NCI-H748 (cell line): ENCODE measurements around the gene KIRREL3.
"Not testable (repeated sequence)": the region's sequence is repeated elsewhere in the genome, so short reads cannot be mapped to it uniquely, and the experiment has no call there.

Experiments used
- DNase-seq: peaks from one replicate; lab custom pipeline; 2025; ENCODE audit not compliant: unreplicated experiment; lab: John Stamatoyannopoulos, UW

Gene KIRREL3

GRCh38 chr11:126959700-126960099, 40.9 kb downstream of the KIRREL3 start:
- DNase-seq = no peak

GRCh38 chr11:126956635-126957034, 43.9 kb downstream of the KIRREL3 start:
- no peak for DNase-seq

GRCh38 chr11:126952533-126952932, 48.0 kb downstream of the KIRREL3 start:
- not testable (repeated sequence) for DNase-seq

- no peak for DNase-seq
Measured at GRCh38 chr11:126951465-126951864, 49.1 kb downstream of the KIRREL3 start.

GRCh38 chr11:126949066-126949891, 51.3 kb downstream of the KIRREL3 start:
- DNase-seq = no peak

- DNase-seq = no peak
Measured at GRCh38 chr11:126948563-126948962, 52.0 kb downstream of the KIRREL3 start.

GRCh38 chr11:126945319-126945718, 55.3 kb downstream of the KIRREL3 start:
- DNase-seq = no peak

GRCh38 chr11:126943316-126943715, 57.3 kb downstream of the KIRREL3 start:
- no peak for DNase-seq

- no peak for DNase-seq
Measured at GRCh38 chr11:126942146-126942545, 58.4 kb downstream of the KIRREL3 start.

GRCh38 chr11:126939552-126939951, 61.0 kb downstream of the KIRREL3 start:
- no peak for DNase-seq

GRCh38 chr11:126938718-126939117, 61.9 kb downstream of the KIRREL3 start:
- DNase-seq = no peak

GRCh38 chr11:126930091-126930841, 70.3 kb downstream of the KIRREL3 start:
- no peak for DNase-seq

- DNase-seq = no peak
Measured at GRCh38 chr11:126929179-126930061, 71.2 kb downstream of the KIRREL3 start.

GRCh38 chr11:126927623-126928022, 72.9 kb downstream of the KIRREL3 start:
- no peak for DNase-seq

GRCh38 chr11:126926376-126926791, 74.2 kb downstream of the KIRREL3 start:
- no peak for DNase-seq

- no peak for DNase-seq
Measured at GRCh38 chr11:126925321-126926093, 75.1 kb downstream of the KIRREL3 start.

- DNase-seq = no peak
Measured at GRCh38 chr11:126924376-126925040, 76.1 kb downstream of the KIRREL3 start.

GRCh38 chr11:126920833-126921232, 79.7 kb downstream of the KIRREL3 start:
- no peak for DNase-seq

GRCh38 chr11:126919147-126919823, 81.3 kb downstream of the KIRREL3 start:
- no peak for DNase-seq
